GM12878 (cell line): ENCODE data around the gene SLC35G4. TPM values are rescaled to one million over a fixed set of nuclear protein-coding genes. Genes with fewer than 3 reads are reported as not detected.

Experiments
- ATAC-seq: fragments of 200-7000 bp; cut with Tn5 transposase; 3 replicates; pipeline ENCODE4 v1.9.1; 2020; ENCODE audit warnings: mild to moderate bottlenecking, moderate library complexity
- BruUV-seq: library from RNA; stranded (reverse); fragments of 400-500 nt; replicated peaks from 2 replicates; lab custom pipeline; 2021; lab: Mats Ljungman, UMichigan
- CTCF ChIA-PET: fragments of 300-600 bp; sonication (Branson Sonifier 250); formaldehyde crosslinking; extraction: SDS; loops from one replicate; lab custom pipeline; 2021; ENCODE audit warnings: inconsistent platforms; lab: Yijun Ruan, JAX
- POLR2A ChIA-PET: fragments of 350-600 bp; formaldehyde crosslinking; extraction: SDS; loops from one replicate; lab custom pipeline; 2021; ENCODE audit warnings: inconsistent platforms; lab: Charles Lee
- RAD21 ChIA-PET: fragments of 300-600 bp; sonication (Branson Sonifier 250); formaldehyde crosslinking; loops from one replicate; lab custom pipeline; 2023; ENCODE audit warnings: antibody characterized with exemption; ENCODE audit not compliant: unreplicated experiment; lab: Charles Lee
- SMC1A ChIA-PET: fragments of 300-600 bp; sonication (Branson Sonifier 250); formaldehyde crosslinking; loops from one replicate; lab custom pipeline; 2023; ENCODE audit not compliant: unreplicated experiment, uncharacterized antibody; lab: Charles Lee
- DNase-seq: peaks from one replicate; pipeline ENCODE4 v3.0.0-alpha.2; 2011; ENCODE audit warnings: low read depth, low spot score
- FAIRE-seq: peaks from 3 replicates; lab custom pipeline; 2011; peaks lifted over from hg19 to GRCh38; lab: Jason Lieb, UNC
- H2AFZ ChIP-seq: 2 replicates; pipeline ENCODE4 v1.6.0; 2011; ENCODE audit warnings: low read depth, low read length, control low read depth; ENCODE audit not compliant: control insufficient read depth
- H3K27ac ChIP-seq: 2 replicates; pipeline ENCODE4 v1.5.1; 2011; ENCODE audit warnings: control low read depth; ENCODE audit not compliant: control insufficient read depth, insufficient read depth
- H3K27me3 ChIP-seq, 2 experiments: replicated peaks in 1 of 2; 2 replicates each; pipeline versions ENCODE4 v1.6.0 to v1.6.1; 2011; ENCODE audit warnings: low read length in 1 of 2; ENCODE audit not compliant: control insufficient read depth in 2 of 2, insufficient read depth in 2 of 2
- H3K36me3 ChIP-seq, 2 experiments: 2 replicates each; pipeline ENCODE4 v1.5.1; 2011; ENCODE audit warnings: low read length in 1 of 2; ENCODE audit not compliant: control insufficient read depth in 2 of 2, insufficient read depth in 2 of 2
- H3K4me1 ChIP-seq: 2 replicates; pipeline ENCODE4 v1.6.1; 2011; ENCODE audit warnings: mild to moderate bottlenecking, low read length, moderate library complexity, mixed read lengths; ENCODE audit not compliant: control insufficient read depth, insufficient read depth
- H3K4me2 ChIP-seq: 2 replicates; pipeline ENCODE4 v1.6.0; 2011; ENCODE audit warnings: control low read depth; ENCODE audit not compliant: control insufficient read depth, insufficient read depth
- H3K4me3 ChIP-seq: fragments of 200-600 bp; sonication (generic); 2 replicates; pipeline ENCODE4 v1.5.1; 2016
- H3K79me2 ChIP-seq: 2 replicates; pipeline ENCODE4 v1.6.0; 2011; ENCODE audit warnings: low read length; ENCODE audit not compliant: control insufficient read depth, insufficient read depth
- H3K9ac ChIP-seq: 2 replicates; pipeline ENCODE4 v1.8.0; 2011; ENCODE audit warnings: low read length, control low read depth, mixed read lengths; ENCODE audit not compliant: control insufficient read depth, insufficient read depth
- H3K9me3 ChIP-seq: replicated peaks from 3 replicates; pipeline ENCODE4 v1.5.1; 2011; ENCODE audit warnings: mild to moderate bottlenecking, low read length; ENCODE audit not compliant: control insufficient read depth, insufficient read depth
- H4K20me1 ChIP-seq: 2 replicates; pipeline ENCODE4 v1.6.0; 2011; ENCODE audit not compliant: control insufficient read depth, insufficient read depth
- RAD21 ChIP-seq: IDR thresholded peaks from 2 replicates; pipeline ENCODE4 v1.6.1; 2011; ENCODE audit warnings: mild to moderate bottlenecking, low read depth, low read length, moderate library complexity; ENCODE audit not compliant: insufficient read depth
- WGBS: methylation state at CpG from one replicate; pipeline ENCODE4 v1.1.6; 2016; ENCODE audit warnings: low lambda C conversion rate; ENCODE audit not compliant: insufficient replicate concordance, insufficient coverage; ENCODE audit errors: missing lambda C conversion rate; 5-methylcytosine and 5-hydroxymethylcytosine counted together
- in situ Hi-C: fragments of 300-500 bp; cut with MboI; formaldehyde crosslinking; loops from 9 replicates; pipeline ENCODE4 v1.14.3; 2018; ENCODE audit warnings: mixed read lengths
- intact Hi-C: fragments of 100-400 bp; cut with micrococcal nuclease; formaldehyde crosslinking; loops from one replicate; pipeline ENCODE4 v1.14.2; 2022; ENCODE audit not compliant: unreplicated experiment
- polyA plus RNA-seq, 11 experiments: library from polyadenylated mRNA; depleted of rRNA in 4 of 11; unstranded in 6 of 11; stranded (reverse) in 5 of 11; fragments of >200 nt; fragmentation: Nextera tagmentation in 4 of 11; fragmentation: Illumina TruSeq in 1 of 11; extraction: Ambion mirVana in 4 of 11; extraction: Trizol in 1 of 11; gene quantifications; 1 replicate in 1 of 11; 2 replicates in 10 of 11; pipeline versions ENCODE4 v1.2.1 to v1.2.3, GENCODE V29; 2011 to 2016; ENCODE audit warnings: inconsistent platforms in 2 of 11, missing spikeins in 2 of 11, low read depth in 1 of 11
- total RNA-seq, 4 experiments: library from RNA; depleted of rRNA in 3 of 4; stranded (reverse); fragments of >200 nt in 3 of 4; fragmentation: Illumina TruSeq in 1 of 4; extraction: Trizol in 1 of 4; gene quantifications; 2 replicates each; pipeline versions ENCODE4 v1.2.1 to v1.2.3, GENCODE V29; 2013 to 2021
- TF ChIP-seq, protein P1 (sequence below): IDR thresholded peaks from 2 replicates; pipeline ENCODE4 v1.6.1; 2012; ENCODE audit warnings: low read depth, low read length, improper control_type of control experiment
- TF ChIP-seq, protein P2 (sequence below), 3 experiments: IDR thresholded peaks in 2 of 3; conservative IDR thresholded peaks in 1 of 3; 2 replicates each; pipeline ENCODE4 v1.5.1; 2011; ENCODE audit warnings: low read depth in 3 of 3, low read length in 3 of 3, mild to moderate bottlenecking in 3 of 3, control low read depth in 2 of 3, moderate library complexity in 2 of 3, inconsistent platforms in 1 of 3, mixed read lengths in 1 of 3; ENCODE audit not compliant: control insufficient read depth in 2 of 3, insufficient read depth in 1 of 3; ENCODE audit errors: extremely low read depth in 1 of 3

SLC35G4 gene
- total and polyA plus RNA-seq, 10 of the 15 experiments (the other 5 are each of a cell fraction or from before 2014, with no cell fraction given): not detected

GRCh38 chr18:11570769-11571412 is 38.5 kb upstream of the SLC35G4 start:
- CTCF ChIA-PET: interaction anchor here (0.6 to 1.8 kb wide), 4 partner anchors 17 to 435 kb away, joined by 3 to 9 read pairs (median 4); no protein-coding TSS in a partner anchor
- FAIRE-seq: no peak

More at GRCh38 chr18:11570769-11571412, 38.5 kb upstream of the SLC35G4 start:
- intact Hi-C loops (no loop called here), in situ Hi-C loops (no loop called here)
- Histone ChIP-seq H3K4me2 (no peak overlapping the region; the same call in 1 of the 2 replicates), H3K27ac (no peak overlapping the region), H3K9me3 (no peaks in the 10 kb centered on the region), H3K36me3 (no peaks in the 10 kb centered on the region), H3K79me2 (no peaks in the 10 kb centered on the region), H3K4me3 (no peak overlapping the region), H4K20me1 (no peaks in the 10 kb centered on the region), H3K27me3 (peaks cover 0 to 3% of the 10 kb centered on the region in 2 experiments; a peak in 1 of 4 replicates), H3K9ac (no peak overlapping the region), H2AFZ (no peak overlapping the region), H3K4me1 (no peaks in the 10 kb centered on the region; the same call in 1 of the 2 replicates)
- TF ChIP-seq, protein P1, sequence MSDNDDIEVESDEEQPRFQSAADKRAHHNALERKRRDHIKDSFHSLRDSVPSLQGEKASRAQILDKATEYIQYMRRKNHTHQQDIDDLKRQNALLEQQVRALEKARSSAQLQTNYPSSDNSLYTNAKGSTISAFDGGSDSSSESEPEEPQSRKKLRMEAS: no peak
- peak; percentile 33; the same call in 1 of the 2 replicates for TF ChIP-seq RAD21
- TF ChIP-seq, protein P2, sequence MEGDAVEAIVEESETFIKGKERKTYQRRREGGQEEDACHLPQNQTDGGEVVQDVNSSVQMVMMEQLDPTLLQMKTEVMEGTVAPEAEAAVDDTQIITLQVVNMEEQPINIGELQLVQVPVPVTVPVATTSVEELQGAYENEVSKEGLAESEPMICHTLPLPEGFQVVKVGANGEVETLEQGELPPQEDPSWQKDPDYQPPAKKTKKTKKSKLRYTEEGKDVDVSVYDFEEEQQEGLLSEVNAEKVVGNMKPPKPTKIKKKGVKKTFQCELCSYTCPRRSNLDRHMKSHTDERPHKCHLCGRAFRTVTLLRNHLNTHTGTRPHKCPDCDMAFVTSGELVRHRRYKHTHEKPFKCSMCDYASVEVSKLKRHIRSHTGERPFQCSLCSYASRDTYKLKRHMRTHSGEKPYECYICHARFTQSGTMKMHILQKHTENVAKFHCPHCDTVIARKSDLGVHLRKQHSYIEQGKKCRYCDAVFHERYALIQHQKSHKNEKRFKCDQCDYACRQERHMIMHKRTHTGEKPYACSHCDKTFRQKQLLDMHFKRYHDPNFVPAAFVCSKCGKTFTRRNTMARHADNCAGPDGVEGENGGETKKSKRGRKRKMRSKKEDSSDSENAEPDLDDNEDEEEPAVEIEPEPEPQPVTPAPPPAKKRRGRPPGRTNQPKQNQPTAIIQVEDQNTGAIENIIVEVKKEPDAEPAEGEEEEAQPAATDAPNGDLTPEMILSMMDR (IDR thresholded peaks at IDR 0.05 in 2 of 3, conservative IDR thresholded peaks at IDR 0.05 in 1 of 3; ENCODE audit: control insufficient read depth in 2 of 3, extremely low read depth in 1 of 3, insufficient read depth in 1 of 3, low read depth in 3 of 3, low read length in 3 of 3): peak in 1 of 3 experiments; percentile 28; a peak in 2 of 6 replicates
- ChIA-PET RAD21 (no interaction called here), POLR2A (interaction anchor here (0.6 kb wide), 1 partner anchor 79 kb away, joined by 3 read pairs; no protein-coding TSS in a partner anchor), SMC1A (no interaction called here)
- 36% methylated on average over 14 of the region's 14 CpGs for WGBS
- DNase-seq (no peak), ATAC-seq (peak; percentile 62)
- BruUV-seq: no TSS peak
